Measurements from ENCODE around the gene OR1E1.
"Not testable (repeated sequence)": the region's sequence is repeated elsewhere in the genome, so short reads cannot be mapped to it uniquely, and the experiment has no call there.

The OR1E1 gene

DNA sequence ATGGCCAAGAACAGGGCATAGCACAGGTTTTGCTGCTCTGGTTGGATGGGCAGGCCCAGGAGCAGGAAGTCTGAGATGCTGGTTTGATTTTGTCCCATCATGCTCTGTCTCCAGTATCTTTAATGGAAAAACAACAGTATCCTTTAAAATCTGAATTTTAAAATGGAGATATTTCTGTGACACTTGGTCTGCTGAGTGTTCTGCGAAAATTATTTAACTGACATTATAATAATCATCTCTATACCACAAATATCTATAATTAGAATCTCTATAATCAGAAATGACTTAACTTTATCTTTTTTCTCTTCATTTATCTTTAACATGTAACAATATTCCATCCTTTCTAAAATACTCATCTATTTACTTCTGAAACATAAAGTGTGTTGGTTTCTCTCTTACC is at the start of gene OR1E1:
TSS of gene OR1E1 (minus strand) at position 101 of the 400 bp plus-strand sequence. CDS start at position 101, 0 bp downstream.
- DNase-seq (ENCODE audit: low read depth) = no peak

DNA sequence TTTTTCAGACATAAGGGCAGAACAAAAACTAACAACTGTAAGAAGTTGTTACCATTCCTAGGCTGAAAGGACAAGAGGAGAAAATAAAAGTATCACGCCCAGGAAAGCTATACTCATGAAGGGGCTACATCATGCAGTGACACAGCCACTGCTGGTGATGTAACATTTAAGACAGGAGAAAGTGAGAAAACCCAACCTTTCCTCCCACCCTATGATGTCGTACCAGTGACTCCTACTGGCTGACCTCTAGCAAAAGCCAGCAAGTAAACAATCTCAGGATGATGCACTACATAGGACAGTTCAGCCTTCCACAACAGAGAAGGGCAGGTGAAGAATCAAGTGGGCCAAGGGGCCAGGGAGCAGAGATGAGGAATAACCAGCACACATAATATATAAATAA is 49.4 kb upstream of the OR1E1 start:
- no peak for DNase-seq (ENCODE audit: low read depth)

DNA sequence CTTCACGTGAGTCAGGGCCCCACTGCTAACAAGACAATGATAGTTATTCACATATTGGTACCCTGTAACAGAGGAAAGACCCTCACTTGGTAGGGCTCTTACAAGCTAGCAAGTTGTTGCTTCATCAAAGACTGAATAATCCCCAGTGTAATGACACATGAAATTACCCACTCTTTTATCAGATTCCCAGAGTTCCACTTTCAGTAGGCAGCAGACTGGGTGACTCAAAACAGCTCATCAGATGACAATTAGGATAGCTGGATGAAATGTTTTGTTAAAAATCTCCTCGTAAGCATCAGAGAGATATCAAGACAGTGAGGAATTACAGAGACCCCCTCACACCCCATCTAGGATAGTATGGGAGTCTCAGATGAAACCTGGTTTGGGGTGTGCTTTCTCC is 42.2 kb upstream of the OR1E1 start:
- DNase-seq (ENCODE audit: low read depth) = no peak

GRCh38 chr17:3438368-3438767 is 40.2 kb upstream of the OR1E1 start:
- no peak for DNase-seq (ENCODE audit: low read depth)

- DNase-seq (ENCODE audit: low read depth) = no peak
Measured at GRCh38 chr17:3433741-3434140, 35.5 kb upstream of the OR1E1 start, which contains the start of gene OR1E2. TSS of gene OR1E2 (minus strand) at chr17:3433841. CDS start at chr17:3433841, 0 bp downstream.

- DNase-seq (ENCODE audit: low read depth) = not testable (repeated sequence)
Measured at GRCh38 chr17:3433215-3433614, 35.0 kb upstream of the OR1E1 start.

GRCh38 chr17:3418222-3418621 is 20.0 kb upstream of the OR1E1 start:
- DNase-seq (ENCODE audit: low read depth) = no peak

DNA sequence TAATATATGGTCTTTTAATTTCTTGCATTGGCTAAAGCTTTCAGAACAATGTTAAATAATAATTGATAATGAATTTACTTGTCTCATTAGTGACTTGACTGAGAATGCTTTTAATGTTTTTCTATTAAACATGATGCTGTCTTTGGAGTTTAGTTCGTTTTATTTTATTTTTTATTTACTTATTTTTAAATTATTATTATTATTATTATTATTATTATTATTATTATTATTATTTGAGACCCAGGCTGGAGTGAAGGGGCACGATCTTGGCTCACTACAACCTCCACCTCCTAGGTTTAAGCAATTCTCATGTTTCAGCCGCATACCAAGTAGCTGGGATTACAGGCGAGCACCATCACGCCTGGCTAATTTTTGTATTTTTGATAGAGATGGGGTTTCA is 17.4 kb upstream of the OR1E1 start:
- no peak for DNase-seq (ENCODE audit: low read depth)

DNA sequence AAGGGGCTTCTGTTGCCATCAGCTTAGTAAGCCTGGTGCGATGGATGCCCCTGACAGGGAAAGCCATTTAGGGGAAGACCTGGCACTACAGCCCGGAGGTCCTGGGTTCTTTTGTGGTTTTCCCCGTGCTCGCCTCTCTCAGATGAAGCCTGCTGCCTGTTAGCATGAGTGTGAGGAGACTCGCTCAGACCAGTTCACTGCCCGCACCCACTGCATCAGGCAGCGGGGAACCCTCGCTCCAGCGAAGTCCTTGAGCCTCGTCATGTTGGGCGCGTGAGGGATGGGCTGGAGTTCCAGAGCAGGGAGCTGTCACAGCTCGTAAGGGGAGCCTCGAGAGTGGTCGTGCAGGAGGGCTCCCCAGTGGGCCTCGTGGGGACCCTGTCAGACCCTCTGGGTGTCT is 14.0 kb upstream of the OR1E1 start:
- DNase-seq (ENCODE audit: low read depth) = not testable (repeated sequence)

DNA sequence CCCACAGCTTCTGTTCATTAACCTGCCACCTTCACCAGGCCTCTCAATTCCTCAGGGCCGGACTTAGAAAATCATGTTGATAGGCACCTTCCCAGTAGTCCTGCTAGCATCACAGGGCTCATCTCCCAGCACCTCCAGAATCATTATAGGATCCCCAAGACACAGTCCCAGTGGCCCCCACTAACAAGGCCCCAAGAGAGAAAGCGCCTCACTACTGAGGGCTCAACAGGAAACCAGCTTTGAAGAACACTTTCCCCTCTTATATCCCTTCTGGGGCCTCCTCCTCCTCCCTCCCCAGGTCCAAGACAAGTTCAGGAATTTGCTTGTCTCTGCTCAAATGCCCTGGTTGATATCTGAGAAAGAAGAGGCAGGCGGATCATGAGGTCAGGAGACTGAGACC is 12.9 kb upstream of the OR1E1 start, which contains the start of gene OR3A3:
TSS of gene OR3A3 (plus strand) at position 301 of the 400 bp plus-strand sequence.
- DNase-seq (ENCODE audit: low read depth) = no peak

GRCh38 chr17:3403856-3404255 is 5.6 kb upstream of the OR1E1 start:
- not testable (repeated sequence) for DNase-seq (ENCODE audit: low read depth)

GRCh38 chr17:3401786-3402185 is 3.6 kb upstream of the OR1E1 start:
- DNase-seq (ENCODE audit: low read depth) = no peak

- no peak for DNase-seq (ENCODE audit: low read depth)
Measured at GRCh38 chr17:3400055-3400454, 1.8 kb upstream of the OR1E1 start.

GRCh38 chr17:3397801-3398200 is 409 bp downstream of the OR1E1 start:
- not testable (repeated sequence) for DNase-seq (ENCODE audit: low read depth)

DNA sequence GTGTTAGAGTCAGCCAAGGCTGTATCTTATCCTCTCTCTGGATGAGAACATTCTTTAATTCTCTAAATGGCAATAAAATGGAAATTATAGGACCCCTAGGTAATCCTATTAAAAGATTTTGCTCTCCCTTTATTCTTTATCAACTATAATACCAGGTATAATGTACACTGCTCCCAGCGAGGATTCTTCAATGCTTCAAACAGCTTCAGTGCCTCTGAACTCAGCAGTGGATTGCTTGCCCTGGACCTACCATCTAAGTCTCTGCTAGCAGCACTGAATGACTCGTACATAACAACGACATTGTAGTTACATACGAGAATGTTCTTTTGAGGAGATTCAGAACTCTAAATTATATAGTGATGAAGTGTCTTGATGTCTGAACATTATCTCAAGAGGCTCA is 8.4 kb downstream of the OR1E1 start:
- DNase-seq (ENCODE audit: low read depth) = no peak

- DNase-seq (ENCODE audit: low read depth) = no peak
Measured at GRCh38 chr17:3385869-3386816, 12.1 kb downstream of the OR1E1 start, which contains the start of gene OR3A2. TSS of gene OR3A2 (minus strand) at chr17:3386308.

DNA sequence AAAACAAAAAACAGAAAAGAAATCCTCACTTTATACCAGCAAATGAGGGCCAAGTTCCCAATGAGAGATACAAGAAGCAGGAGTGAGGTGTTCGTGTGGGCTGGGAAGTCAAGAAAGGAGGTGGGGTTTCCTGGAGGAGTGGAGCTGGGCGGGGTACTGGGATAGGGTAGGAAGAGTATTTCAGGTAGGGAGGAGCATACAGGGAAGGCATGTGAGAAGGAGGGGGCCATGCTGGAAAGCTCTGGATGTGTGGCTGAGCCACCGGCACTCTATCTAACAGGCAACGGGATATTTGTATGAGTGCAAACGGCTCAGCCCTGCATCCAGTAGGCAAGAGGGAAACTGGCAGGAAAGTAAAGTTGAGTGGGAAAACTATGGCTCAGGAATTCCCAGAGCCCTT is 16.3 kb downstream of the OR1E1 start:
- DNase-seq (ENCODE audit: low read depth) = no peak

- no peak for DNase-seq (ENCODE audit: low read depth)
Measured at GRCh38 chr17:3378321-3378720, 19.9 kb downstream of the OR1E1 start.

DNA sequence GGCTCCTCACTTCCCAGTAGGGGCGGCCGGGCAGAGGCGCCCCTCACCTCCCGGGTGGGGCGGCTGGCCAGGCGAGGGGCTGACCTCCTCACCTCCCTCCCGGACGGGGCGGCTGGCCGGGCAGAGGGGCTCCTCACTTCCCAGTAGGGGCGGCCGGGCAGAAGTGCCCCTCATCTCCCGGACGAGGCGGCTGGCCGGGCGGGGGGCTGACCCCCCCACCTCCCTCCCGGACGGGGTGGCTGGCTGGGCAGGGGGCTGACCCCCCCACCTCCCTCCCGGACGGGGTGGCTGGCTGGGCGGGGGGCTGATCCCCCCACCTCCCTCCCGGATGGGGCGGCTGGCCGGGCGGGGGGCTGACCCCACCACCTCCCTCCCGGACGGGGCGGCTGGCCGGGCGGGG is 27.0 kb downstream of the OR1E1 start:
- DNase-seq (ENCODE audit: low read depth) = not testable (repeated sequence)
